ENCODE data around the gene ZNF761.

ZNF761 gene

DNA sequence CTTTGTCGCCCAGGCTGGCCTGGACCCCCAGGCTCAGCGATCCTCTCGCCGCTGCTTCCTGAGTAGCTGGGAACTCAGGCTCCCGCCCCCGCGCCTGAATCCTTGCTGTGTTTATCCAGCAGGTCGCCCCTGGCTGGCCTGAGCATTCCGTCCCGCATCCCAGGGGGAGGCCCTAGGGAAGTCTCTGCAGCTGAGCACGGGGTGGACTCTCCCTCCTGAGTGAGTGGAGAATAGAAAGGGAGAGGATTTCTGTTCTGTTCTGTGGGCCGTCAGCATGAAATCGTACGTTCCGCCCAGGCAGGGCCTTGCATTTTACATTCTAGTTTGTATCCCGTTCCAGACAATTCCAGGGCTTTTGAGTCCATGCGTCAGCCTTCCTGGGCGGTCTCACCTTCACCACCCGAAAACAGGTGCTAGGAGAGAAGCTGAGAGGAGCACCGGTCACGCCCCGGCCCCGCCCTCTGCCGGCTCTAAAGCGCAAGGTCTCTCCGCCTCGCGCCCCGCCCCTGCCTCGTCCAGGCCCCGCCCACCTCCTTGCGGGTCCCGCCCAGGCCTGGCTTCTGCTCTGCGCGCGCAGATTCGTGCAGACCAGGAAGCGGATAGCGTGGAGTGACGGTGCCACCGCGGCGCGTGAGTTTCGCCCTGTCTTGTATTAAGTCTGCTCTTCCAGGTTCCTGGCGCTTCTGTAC, at the start of gene ZNF761:
Gene ZNF761 (plus strand): TSS at position 586 of the 689 bp plus-strand sequence. CDS start 15,285 bp downstream, outside the sequence.
- H3K9me3 ChIP-seq (ENCODE audit: severe bottlenecking) = no peaks in the 10 kb centered on the region
- H3K36me3 ChIP-seq = no peaks in the 10 kb centered on the region
- peak; percentile 94 for DNase-seq
- peak within 1 kb of the TSS; percentile 22; the same call in 1 of the 2 replicates for H3K27ac ChIP-seq
- no peaks in the 10 kb centered on the region for H3K27me3 ChIP-seq (ENCODE audit: insufficient read depth, low read depth, severe bottlenecking)
- TF ChIP-seq, protein P1, sequence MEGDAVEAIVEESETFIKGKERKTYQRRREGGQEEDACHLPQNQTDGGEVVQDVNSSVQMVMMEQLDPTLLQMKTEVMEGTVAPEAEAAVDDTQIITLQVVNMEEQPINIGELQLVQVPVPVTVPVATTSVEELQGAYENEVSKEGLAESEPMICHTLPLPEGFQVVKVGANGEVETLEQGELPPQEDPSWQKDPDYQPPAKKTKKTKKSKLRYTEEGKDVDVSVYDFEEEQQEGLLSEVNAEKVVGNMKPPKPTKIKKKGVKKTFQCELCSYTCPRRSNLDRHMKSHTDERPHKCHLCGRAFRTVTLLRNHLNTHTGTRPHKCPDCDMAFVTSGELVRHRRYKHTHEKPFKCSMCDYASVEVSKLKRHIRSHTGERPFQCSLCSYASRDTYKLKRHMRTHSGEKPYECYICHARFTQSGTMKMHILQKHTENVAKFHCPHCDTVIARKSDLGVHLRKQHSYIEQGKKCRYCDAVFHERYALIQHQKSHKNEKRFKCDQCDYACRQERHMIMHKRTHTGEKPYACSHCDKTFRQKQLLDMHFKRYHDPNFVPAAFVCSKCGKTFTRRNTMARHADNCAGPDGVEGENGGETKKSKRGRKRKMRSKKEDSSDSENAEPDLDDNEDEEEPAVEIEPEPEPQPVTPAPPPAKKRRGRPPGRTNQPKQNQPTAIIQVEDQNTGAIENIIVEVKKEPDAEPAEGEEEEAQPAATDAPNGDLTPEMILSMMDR (IDR thresholded peaks at IDR 0.05; ENCODE audit: low read depth, low read length) = no peak
- peak within 1 kb of the TSS; percentile 86 for H3K4me3 ChIP-seq (ENCODE audit: low read depth, low read length)

DNA sequence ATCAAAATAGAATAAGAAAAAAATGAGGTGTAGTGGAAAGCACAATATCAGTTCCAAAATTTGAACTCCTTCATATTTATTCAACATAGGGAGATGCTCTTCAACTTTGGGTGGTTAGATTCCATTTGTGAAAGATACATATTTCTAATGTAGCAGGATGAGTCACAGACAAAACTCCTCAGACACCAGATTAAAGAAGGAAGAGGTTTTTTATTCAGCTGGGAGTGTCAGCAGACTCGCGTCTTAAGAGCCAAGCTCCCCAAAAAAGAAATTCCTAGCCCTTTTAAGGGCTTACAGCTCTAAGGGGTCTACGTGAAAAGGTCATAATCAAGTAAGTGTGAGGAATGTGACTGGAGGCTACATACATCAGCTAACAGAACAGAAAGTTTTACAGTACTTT, 43.6 kb upstream of the ZNF761 start:
- no peaks in the 10 kb centered on the region for H3K36me3 ChIP-seq
- no peak overlapping the region for H3K4me3 ChIP-seq (ENCODE audit: low read depth, low read length)
- no peaks in the 10 kb centered on the region for H3K27me3 ChIP-seq (ENCODE audit: insufficient read depth, low read depth, severe bottlenecking)
- H3K27ac ChIP-seq = no peak overlapping the region
- peaks cover 6% of the 10 kb centered on the region for H3K9me3 ChIP-seq (ENCODE audit: severe bottlenecking)
- TF ChIP-seq, protein P1 (IDR thresholded peaks at IDR 0.05; ENCODE audit: low read depth, low read length) = no peak
- no peak for DNase-seq

DNA sequence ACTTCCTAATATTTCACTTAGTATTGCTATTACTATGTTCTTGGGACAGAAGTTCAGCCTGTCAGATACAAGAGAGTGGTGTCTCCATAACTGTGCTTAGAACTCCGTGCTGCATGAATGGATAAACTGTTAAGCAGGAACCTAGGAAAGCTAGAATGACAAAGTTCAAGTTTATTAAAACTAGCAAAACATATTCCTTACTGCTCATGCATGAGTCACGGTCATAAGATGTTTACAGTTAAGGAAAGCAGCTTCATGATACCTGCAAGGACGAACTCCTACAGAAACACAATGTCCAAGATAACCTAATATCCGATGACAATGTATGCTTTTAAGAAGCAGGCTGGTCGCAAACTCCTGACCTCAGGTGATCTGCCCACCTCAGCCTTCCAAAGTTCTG, 42.9 kb upstream of the ZNF761 start:
- Histone ChIP-seq H3K27ac (no peak overlapping the region), H3K9me3 (ENCODE audit: severe bottlenecking) (peaks cover 6% of the 10 kb centered on the region), H3K27me3 (ENCODE audit: insufficient read depth, low read depth, severe bottlenecking) (no peaks in the 10 kb centered on the region), H3K4me3 (ENCODE audit: low read depth, low read length) (no peak overlapping the region), H3K36me3 (no peaks in the 10 kb centered on the region)
- DNase-seq = no peak
- TF ChIP-seq, protein P1 (IDR thresholded peaks at IDR 0.05; ENCODE audit: low read depth, low read length) = no peak

DNA sequence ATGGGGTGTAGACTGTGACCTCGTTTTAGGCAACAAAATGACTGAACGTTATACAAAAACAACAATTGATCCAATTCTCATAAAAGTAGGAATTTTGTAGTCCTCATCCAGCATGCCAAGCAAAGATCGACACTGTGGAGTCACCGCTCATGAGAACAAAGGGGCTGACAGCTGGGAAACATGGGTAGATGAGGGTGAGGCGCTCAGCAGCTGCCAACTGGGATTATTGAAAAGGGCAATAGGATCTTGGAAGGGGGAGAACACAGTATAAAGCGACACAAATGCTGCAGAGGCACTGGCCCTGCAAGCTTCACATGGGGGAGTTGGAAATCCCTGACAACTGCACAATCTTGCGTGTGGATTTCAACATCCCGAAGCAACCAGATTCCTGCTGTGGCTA, 42.2 kb upstream of the ZNF761 start:
- no peaks in the 10 kb centered on the region for H3K27me3 ChIP-seq (ENCODE audit: insufficient read depth, low read depth, severe bottlenecking)
- H3K27ac ChIP-seq = no peak overlapping the region
- H3K4me3 ChIP-seq (ENCODE audit: low read depth, low read length) = no peak overlapping the region
- peaks cover 6% of the 10 kb centered on the region for H3K9me3 ChIP-seq (ENCODE audit: severe bottlenecking)
- no peak for DNase-seq
- TF ChIP-seq, protein P1 (IDR thresholded peaks at IDR 0.05; ENCODE audit: low read depth, low read length) = no peak
- no peaks in the 10 kb centered on the region for H3K36me3 ChIP-seq

DNA sequence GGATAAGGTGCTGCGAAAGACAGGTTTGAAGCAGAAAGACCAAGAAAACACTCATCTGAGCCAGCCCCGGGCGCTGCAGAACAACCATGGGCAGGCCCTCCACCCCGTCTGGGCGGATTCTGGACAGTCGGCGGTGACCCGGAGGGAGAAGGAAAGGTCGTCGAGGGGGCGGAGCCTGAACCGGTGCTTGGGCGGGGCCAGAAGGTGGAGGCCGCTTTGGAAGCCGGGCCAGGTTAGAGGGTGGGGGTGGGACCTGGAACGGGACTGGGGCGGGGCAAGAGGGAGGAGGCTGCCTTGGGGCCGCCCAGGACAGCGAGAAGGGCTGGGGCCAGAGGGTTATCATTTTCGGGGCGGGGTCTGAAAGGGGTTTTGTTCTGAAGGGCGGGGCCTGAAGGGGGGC, 41.8 kb upstream of the ZNF761 start:
- DNase-seq = no peak
- Histone ChIP-seq H3K27ac (no peak overlapping the region), H3K9me3 (ENCODE audit: severe bottlenecking) (peaks cover 6% of the 10 kb centered on the region), H3K27me3 (ENCODE audit: insufficient read depth, low read depth, severe bottlenecking) (no peaks in the 10 kb centered on the region), H3K36me3 (no peaks in the 10 kb centered on the region), H3K4me3 (ENCODE audit: low read depth, low read length) (no peak overlapping the region)
- TF ChIP-seq, protein P1 (IDR thresholded peaks at IDR 0.05; ENCODE audit: low read depth, low read length) = no peak

DNA sequence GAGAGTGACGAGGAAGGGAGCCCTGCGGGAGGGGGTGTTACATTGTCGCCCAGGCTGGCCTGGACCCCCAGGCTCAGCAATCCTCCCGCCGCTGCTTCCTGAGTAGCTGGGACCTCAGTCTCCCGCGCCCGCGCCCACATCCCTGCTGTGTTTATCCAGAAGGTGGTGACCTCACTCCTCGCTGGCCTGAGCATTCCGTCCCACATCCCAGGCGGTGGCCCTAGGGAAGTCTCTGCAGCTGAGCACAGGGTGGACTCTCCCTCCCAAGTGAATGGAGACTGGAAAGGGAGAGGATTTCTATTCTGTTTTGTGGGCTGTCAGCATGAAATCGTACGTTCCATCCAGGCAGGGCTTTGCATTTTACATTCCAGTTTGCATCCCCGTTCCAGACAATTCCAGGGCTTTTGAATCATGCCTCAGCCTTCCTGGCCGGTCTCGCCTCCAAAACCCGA, 37.2 kb upstream of the ZNF761 start:
- Histone ChIP-seq H3K27me3 (ENCODE audit: insufficient read depth, low read depth, severe bottlenecking) (no peaks in the 10 kb centered on the region), H3K4me3 (ENCODE audit: low read depth, low read length) (peak overlapping the region; percentile 85), H3K36me3 (no peaks in the 10 kb centered on the region), H3K27ac (peak overlapping the region; percentile 60), H3K9me3 (ENCODE audit: severe bottlenecking) (peaks cover 6% of the 10 kb centered on the region)
- TF ChIP-seq, protein P1 (IDR thresholded peaks at IDR 0.05; ENCODE audit: low read depth, low read length) = no peak
- peak; percentile 47 for DNase-seq

Data from WERI-Rb-1 (cell line).